ENCODE results near the gene CPSF4.

DNA sequence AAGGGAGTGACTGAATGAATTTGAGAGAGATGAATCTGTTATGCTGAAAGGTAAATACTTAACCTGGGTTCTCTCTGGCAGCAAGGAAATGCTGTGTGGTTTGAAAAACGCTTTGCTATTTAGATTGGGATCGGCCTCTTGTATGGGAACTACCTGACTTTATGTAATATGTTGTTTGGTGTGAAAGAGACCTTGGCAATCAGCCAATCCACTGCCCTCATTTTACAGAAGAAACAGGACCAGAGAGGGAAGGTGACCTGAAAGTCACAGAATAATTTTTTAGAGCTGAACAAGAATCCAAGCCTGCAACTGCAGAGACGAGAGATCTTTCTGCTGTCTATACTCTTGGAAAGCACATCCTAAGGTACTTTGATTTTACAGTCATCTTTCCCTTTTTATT lies 28.9 kb upstream of the CPSF4 start:
- no peak for TF ChIP-seq CTCF (conservative IDR thresholded peaks at IDR 0.05; ENCODE audit: low read length)
- TF ChIP-seq EZH2phosphoT487 (IDR thresholded peaks at IDR 0.05; ENCODE audit: borderline replicate concordance, low read depth, low read length): no peak
